Astrocyte (in vitro differentiated cells and primary cell): ENCODE measurements around the gene TPD52L1. TPM values are rescaled to one million over a fixed set of nuclear protein-coding genes. Genes with fewer than 3 reads are reported as not detected.

ENCODE experiments used
- DNase-seq: peaks from one replicate; pipeline ENCODE4 v3.0.0-alpha.2; 2010; ENCODE audit warnings: low read depth
- FAIRE-seq: peaks from 2 replicates; lab custom pipeline; 2011; peaks lifted over from hg19 to GRCh38; lab: Jason Lieb, UNC
- H2AFZ ChIP-seq: 2 replicates; pipeline ENCODE4 v1.6.0; 2012; ENCODE audit warnings: low read depth, low read length, inconsistent platforms
- H3K27ac ChIP-seq: 2 replicates; pipeline ENCODE4 v1.5.1; 2011; ENCODE audit warnings: low read depth, low read length, inconsistent platforms
- H3K27me3 ChIP-seq: 2 replicates; pipeline ENCODE4 v1.6.0; 2011; ENCODE audit warnings: low read length, inconsistent platforms; ENCODE audit not compliant: insufficient read depth
- H3K36me3 ChIP-seq: 2 replicates; pipeline ENCODE4 v1.5.1; 2011; ENCODE audit warnings: low read length, inconsistent platforms; ENCODE audit not compliant: insufficient read depth
- H3K4me1 ChIP-seq: 2 replicates; pipeline ENCODE4 v1.5.1; 2011; ENCODE audit warnings: low read length, inconsistent platforms; ENCODE audit not compliant: insufficient read depth
- H3K4me2 ChIP-seq: 2 replicates; pipeline ENCODE4 v1.6.0; 2012; ENCODE audit warnings: low read length, inconsistent platforms
- H3K4me3 ChIP-seq: 2 replicates; pipeline ENCODE4 v1.5.1; 2011; ENCODE audit warnings: low read depth, mild to moderate bottlenecking, low read length, inconsistent platforms; ENCODE audit not compliant: insufficient read depth
- H3K79me2 ChIP-seq: 2 replicates; pipeline ENCODE4 v1.6.0; 2012; ENCODE audit warnings: mild to moderate bottlenecking, low read length, inconsistent platforms; ENCODE audit not compliant: insufficient read depth
- H3K9ac ChIP-seq: 2 replicates; pipeline ENCODE4 v1.6.0; 2012; ENCODE audit warnings: mild to moderate bottlenecking, low read length, inconsistent platforms
- H3K9me3 ChIP-seq: 2 replicates; pipeline ENCODE4 v1.5.1; 2012; ENCODE audit warnings: low read depth, mild to moderate bottlenecking, low read length, inconsistent platforms; ENCODE audit not compliant: insufficient read depth
- H4K20me1 ChIP-seq: 2 replicates; pipeline ENCODE4 v1.6.0; 2012; ENCODE audit warnings: low read length, inconsistent platforms; ENCODE audit not compliant: insufficient read depth
- H3K27ac Mint-ChIP-seq: one replicate; pipeline ENCODE4 v1.8.0; 2021; ENCODE audit warnings: mild to moderate bottlenecking, mixed read lengths; ENCODE audit not compliant: unreplicated experiment
- H3K27me3 Mint-ChIP-seq: one replicate; pipeline ENCODE4 v1.8.0; 2021; ENCODE audit warnings: low read depth, mixed read lengths; ENCODE audit not compliant: unreplicated experiment
- H3K36me3 Mint-ChIP-seq: one replicate; pipeline ENCODE4 v1.8.0; 2021; ENCODE audit warnings: low read depth, mixed read lengths; ENCODE audit not compliant: unreplicated experiment
- H3K4me1 Mint-ChIP-seq: one replicate; pipeline ENCODE4 v1.8.0; 2021; ENCODE audit warnings: low read depth, mixed read lengths; ENCODE audit not compliant: unreplicated experiment
- H3K4me3 Mint-ChIP-seq: one replicate; pipeline ENCODE4 v1.8.0; 2021; ENCODE audit warnings: mild to moderate bottlenecking, moderate library complexity, mixed read lengths; ENCODE audit not compliant: unreplicated experiment
- H3K9me3 Mint-ChIP-seq: one replicate; pipeline ENCODE4 v1.8.0; 2021; ENCODE audit warnings: mild to moderate bottlenecking, mixed read lengths; ENCODE audit not compliant: unreplicated experiment
- CTCF ChIP-seq: IDR thresholded peaks from 2 replicates; pipeline ENCODE4 v1.5.1; 2011; ENCODE audit warnings: low read depth, mild to moderate bottlenecking, inconsistent platforms, low read length, moderate library complexity; ENCODE audit not compliant: insufficient read depth
- EZH2 ChIP-seq: IDR thresholded peaks from 2 replicates; pipeline ENCODE4 v1.6.1; 2012; ENCODE audit warnings: mild to moderate bottlenecking, low read length, inconsistent platforms; ENCODE audit not compliant: insufficient read depth
- total RNA-seq: library from RNA; stranded (reverse); gene quantifications from 2 replicates; pipeline ENCODE4 v1.2.1, GENCODE V29; 2021

TPD52L1 gene
- total RNA-seq, 1 donor from 2014 or later: 32.8 TPM

- DNase-seq (no peak), FAIRE-seq (no peak)
- Histone ChIP-seq H3K36me3 (no peaks in the 10 kb centered on the region), H2AFZ (no peak overlapping the region), H3K27ac (no peak overlapping the region), H3K4me1 (peaks cover 3% of the 10 kb centered on the region), H4K20me1 (no peaks in the 10 kb centered on the region), H3K9ac (no peak overlapping the region), H3K4me2 (no peak overlapping the region), H3K9me3 (no peaks in the 10 kb centered on the region), H3K27me3 (no peaks in the 10 kb centered on the region), H3K4me3 (no peak overlapping the region), H3K79me2 (no peaks in the 10 kb centered on the region)
- no peaks in the 10 kb centered on the region for H3K36me3 Mint-ChIP-seq
- no peak overlapping the region for H3K27ac Mint-ChIP-seq
- peaks cover 12% of the 10 kb centered on the region for H3K4me1 Mint-ChIP-seq
- no peak for TF ChIP-seq EZH2
- TF ChIP-seq CTCF: no peak
- no peaks in the 10 kb centered on the region for H3K27me3 Mint-ChIP-seq
- H3K9me3 Mint-ChIP-seq: no peaks in the 10 kb centered on the region
- no peak overlapping the region for H3K4me3 Mint-ChIP-seq
Measured at GRCh38 chr6:125208625-125209249, 55.2 kb downstream of the TPD52L1 start.

GRCh38 chr6:125210667-125211066 is 57.1 kb downstream of the TPD52L1 start:
- no peak for FAIRE-seq
- Mint-ChIP-seq H3K36me3 (no peaks in the 10 kb centered on the region), H3K4me1 (peaks cover 12% of the 10 kb centered on the region), H3K27ac (no peak overlapping the region), H3K9me3 (no peaks in the 10 kb centered on the region), H3K4me3 (no peak overlapping the region), H3K27me3 (no peaks in the 10 kb centered on the region)
- no peak overlapping the region for H3K4me3 ChIP-seq
- no peaks in the 10 kb centered on the region for H3K9me3 ChIP-seq
- TF ChIP-seq EZH2: no peak
- no peak for TF ChIP-seq CTCF
- no peaks in the 10 kb centered on the region for H4K20me1 ChIP-seq
- H3K4me2 ChIP-seq: no peak overlapping the region
- DNase-seq: no peak
- peaks cover 3% of the 10 kb centered on the region for H3K4me1 ChIP-seq
- no peaks in the 10 kb centered on the region for H3K79me2 ChIP-seq
- no peaks in the 10 kb centered on the region for H3K27me3 ChIP-seq
- H3K36me3 ChIP-seq: no peaks in the 10 kb centered on the region
- H3K27ac ChIP-seq: no peak overlapping the region
- H3K9ac ChIP-seq: no peak overlapping the region
- no peak overlapping the region for H2AFZ ChIP-seq

- H3K4me1 ChIP-seq: peaks cover 3% of the 10 kb centered on the region
- no peak overlapping the region for H3K27ac Mint-ChIP-seq
- peaks cover 12% of the 10 kb centered on the region for H3K4me1 Mint-ChIP-seq
Measured at GRCh38 chr6:125211352-125211751, 57.8 kb downstream of the TPD52L1 start.

More at GRCh38 chr6:125211352-125211751, 57.8 kb downstream of the TPD52L1 start:
- no peak for FAIRE-seq
- Histone ChIP-seq H3K4me2 (no peak overlapping the region), H3K27me3 (no peaks in the 10 kb centered on the region), H3K79me2 (no peaks in the 10 kb centered on the region), H4K20me1 (no peaks in the 10 kb centered on the region), H2AFZ (no peak overlapping the region), H3K9ac (no peak overlapping the region), H3K27ac (no peak overlapping the region), H3K4me3 (no peak overlapping the region), H3K9me3 (no peaks in the 10 kb centered on the region), H3K36me3 (no peaks in the 10 kb centered on the region)
- TF ChIP-seq CTCF (no peak), EZH2 (no peak)
- Mint-ChIP-seq H3K27me3 (no peaks in the 10 kb centered on the region), H3K4me3 (no peak overlapping the region), H3K9me3 (no peaks in the 10 kb centered on the region), H3K36me3 (no peaks in the 10 kb centered on the region)
- DNase-seq: no peak
